PC-9 (cell line): ENCODE measurements around the gene TBCB. TPM values are rescaled to one million over a fixed set of nuclear protein-coding genes. Genes with fewer than 3 reads are reported as not detected.

Source experiments
- BruUV-seq: library from RNA; stranded (reverse); fragments of 400-500 nt; replicated peaks from 2 replicates; lab custom pipeline; 2021; lab: Mats Ljungman, UMichigan
- CTCF ChIA-PET: fragments of 300-600 bp; sonication (Branson Sonifier 250); formaldehyde crosslinking; loops from one replicate; lab custom pipeline; 2022; ENCODE audit warnings: antibody characterized with exemption; lab: Charles Lee
- POLR2A ChIA-PET: fragments of 300-600 bp; sonication (Branson Sonifier 250); formaldehyde crosslinking; loops from one replicate; lab custom pipeline; 2022; ENCODE audit warnings: antibody characterized with exemption; ENCODE audit not compliant: unreplicated experiment; lab: Charles Lee
- DNase-seq, 2 experiments: peaks; one replicate each; pipeline versions ENCODE4 v3.0.0 to v3.0.0-alpha.2; 2015 to 2022; ENCODE audit warnings: mixed read lengths in 1 of 2
- H2AFZ ChIP-seq: fragments of 200-600 bp; sonication (generic); 2 replicates; pipeline ENCODE4 v1.8.1; 2017; ENCODE audit warnings: antibody characterized with exemption
- H3F3A ChIP-seq: fragments of 200-600 bp; sonication (generic); 2 replicates; pipeline ENCODE4 v1.8.1; 2017; ENCODE audit warnings: antibody characterized with exemption, mild to moderate bottlenecking, low read depth; ENCODE audit not compliant: insufficient read depth
- H3K27ac ChIP-seq: fragments of 200-600 bp; sonication (generic); 2 replicates; pipeline ENCODE4 v1.6.1; 2016; ENCODE audit warnings: mixed run types
- H3K27me3 ChIP-seq: fragments of 200-600 bp; sonication (generic); 2 replicates; pipeline ENCODE4 v1.6.1; 2016; ENCODE audit warnings: low read depth, mixed run types; ENCODE audit not compliant: insufficient read depth
- H3K36me3 ChIP-seq: fragments of 200-600 bp; sonication (generic); 2 replicates; pipeline ENCODE4 v1.6.1; 2016; ENCODE audit warnings: low read depth, mixed run types
- H3K4me1 ChIP-seq: fragments of 200-600 bp; sonication (generic); replicated peaks from 2 replicates; pipeline ENCODE4 v1.6.1; 2016; ENCODE audit warnings: mixed run types; ENCODE audit not compliant: insufficient read depth
- H3K4me2 ChIP-seq: fragments of 200-600 bp; sonication (generic); 2 replicates; pipeline ENCODE4 v1.6.1; 2017; ENCODE audit warnings: mixed run types
- H3K4me3 ChIP-seq: fragments of 200-600 bp; sonication (generic); 2 replicates; pipeline ENCODE4 v1.6.1; 2016; ENCODE audit warnings: mixed run types
- H3K79me2 ChIP-seq: fragments of 200-600 bp; sonication (generic); 2 replicates; pipeline ENCODE4 v1.6.1; 2017; ENCODE audit warnings: low read depth, mixed run types
- H3K9me2 ChIP-seq: fragments of 200-600 bp; sonication (generic); 2 replicates; pipeline ENCODE4 v1.8.1; 2017; ENCODE audit warnings: mild to moderate bottlenecking; ENCODE audit not compliant: insufficient read depth
- H3K9me3 ChIP-seq: fragments of 200-600 bp; sonication (generic); 2 replicates; pipeline ENCODE4 v1.8.1; 2016; ENCODE audit warnings: low read depth; ENCODE audit not compliant: insufficient read depth
- H4K20me1 ChIP-seq: fragments of 200-600 bp; sonication (generic); 2 replicates; pipeline ENCODE4 v1.8.1; 2017; ENCODE audit not compliant: insufficient read depth
- EZH2 ChIP-seq: fragments of 200-600 bp; sonication (generic); IDR thresholded peaks from 2 replicates; pipeline ENCODE4 v1.8.0; 2017; ENCODE audit warnings: antibody characterized with exemption, low read depth
- intact Hi-C: fragments of 100-400 bp; cut with micrococcal nuclease; formaldehyde crosslinking; loops from one replicate; pipeline ENCODE4 v1.10.0; 2022; ENCODE audit not compliant: unreplicated experiment
- total RNA-seq: library from RNA; stranded (reverse); gene quantifications from 2 replicates; pipeline ENCODE4 v1.2.3, GENCODE V29; 2021
- TF ChIP-seq, protein P1 (sequence below): fragments of 200-600 bp; sonication (generic); conservative IDR thresholded peaks from 2 replicates; pipeline ENCODE4 v1.6.1; 2017; ENCODE audit warnings: mixed run types, antibody characterized with exemption, mild to moderate bottlenecking, moderate library complexity

The TBCB gene
- total RNA-seq, 1 experiment from 2014 or later = 126 TPM

DNA sequence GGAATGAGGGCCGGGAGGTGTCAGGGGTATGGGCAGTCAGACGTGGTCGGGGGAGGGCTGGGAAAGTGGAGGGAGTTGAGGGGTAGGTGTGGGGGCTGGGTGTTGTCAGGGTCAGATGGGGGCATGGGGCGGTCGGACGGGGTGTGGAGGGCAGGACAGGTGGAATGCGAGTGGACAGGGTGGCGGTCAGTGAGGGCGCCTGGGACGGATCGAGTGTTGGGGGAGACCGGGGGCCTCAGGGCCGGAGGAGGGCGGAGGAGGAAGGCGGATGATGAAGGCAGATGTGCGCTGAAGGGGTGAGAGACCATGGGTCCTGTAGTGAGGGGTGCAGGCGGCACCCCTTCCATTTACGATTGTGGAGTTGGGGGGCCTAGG, 5.7 kb downstream of the TBCB start:
- no peak overlapping the region for H3K4me2 ChIP-seq
- no peak for DNase-seq
- H3K27ac ChIP-seq = no peak overlapping the region
- H3F3A ChIP-seq = peaks cover 8% of the 10 kb centered on the region; the same call in 1 of the 2 replicates
- CTCF ChIA-PET = no interaction called here
- H3K79me2 ChIP-seq = peaks cover 7% of the 10 kb centered on the region
- intact Hi-C loops = no loop called here
- BruUV-seq = no TSS peak
- no peak overlapping the region for H2AFZ ChIP-seq
- H3K4me1 ChIP-seq = peaks cover 6% of the 10 kb centered on the region
- H3K36me3 ChIP-seq = no peaks in the 10 kb centered on the region
- POLR2A ChIA-PET = no interaction called here
- TF ChIP-seq EZH2 = no peak
- TF ChIP-seq, protein P1, sequence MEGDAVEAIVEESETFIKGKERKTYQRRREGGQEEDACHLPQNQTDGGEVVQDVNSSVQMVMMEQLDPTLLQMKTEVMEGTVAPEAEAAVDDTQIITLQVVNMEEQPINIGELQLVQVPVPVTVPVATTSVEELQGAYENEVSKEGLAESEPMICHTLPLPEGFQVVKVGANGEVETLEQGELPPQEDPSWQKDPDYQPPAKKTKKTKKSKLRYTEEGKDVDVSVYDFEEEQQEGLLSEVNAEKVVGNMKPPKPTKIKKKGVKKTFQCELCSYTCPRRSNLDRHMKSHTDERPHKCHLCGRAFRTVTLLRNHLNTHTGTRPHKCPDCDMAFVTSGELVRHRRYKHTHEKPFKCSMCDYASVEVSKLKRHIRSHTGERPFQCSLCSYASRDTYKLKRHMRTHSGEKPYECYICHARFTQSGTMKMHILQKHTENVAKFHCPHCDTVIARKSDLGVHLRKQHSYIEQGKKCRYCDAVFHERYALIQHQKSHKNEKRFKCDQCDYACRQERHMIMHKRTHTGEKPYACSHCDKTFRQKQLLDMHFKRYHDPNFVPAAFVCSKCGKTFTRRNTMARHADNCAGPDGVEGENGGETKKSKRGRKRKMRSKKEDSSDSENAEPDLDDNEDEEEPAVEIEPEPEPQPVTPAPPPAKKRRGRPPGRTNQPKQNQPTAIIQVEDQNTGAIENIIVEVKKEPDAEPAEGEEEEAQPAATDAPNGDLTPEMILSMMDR = no peak
- H3K4me3 ChIP-seq = no peak overlapping the region
- no peaks in the 10 kb centered on the region for H3K9me2 ChIP-seq
- no peaks in the 10 kb centered on the region for H3K9me3 ChIP-seq
- H3K27me3 ChIP-seq = no peaks in the 10 kb centered on the region
- H4K20me1 ChIP-seq = no peaks in the 10 kb centered on the region

DNA sequence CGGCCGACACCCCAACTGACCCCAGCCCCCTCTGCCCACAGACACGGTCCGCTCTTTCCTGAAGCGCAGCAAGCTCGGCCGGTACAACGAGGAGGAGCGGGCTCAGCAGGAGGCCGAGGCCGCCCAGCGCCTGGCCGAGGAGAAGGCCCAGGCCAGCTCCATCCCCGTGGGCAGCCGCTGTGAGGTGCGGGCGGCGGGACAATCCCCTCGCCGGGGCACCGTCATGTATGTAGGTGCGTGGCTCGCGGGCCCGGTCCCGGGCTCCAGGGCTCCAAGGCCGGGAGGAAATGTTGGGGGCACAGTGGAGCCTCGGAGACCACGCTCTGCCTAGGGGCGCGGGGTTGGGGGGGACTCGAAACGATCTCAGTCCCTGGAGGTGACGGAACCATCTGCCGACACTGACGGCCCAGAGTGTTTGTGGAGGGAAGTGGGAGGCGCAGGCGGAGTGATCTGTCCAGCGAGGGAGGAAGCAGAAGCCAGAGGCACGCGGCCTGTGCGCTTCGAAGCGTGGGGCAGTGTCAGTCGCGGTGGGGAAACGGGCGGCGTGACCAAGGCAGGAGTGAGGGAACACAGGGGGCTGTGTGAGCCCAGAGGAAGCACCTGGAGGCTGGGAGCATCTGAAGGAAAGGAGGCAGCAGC, 6.3 kb downstream of the TBCB start:
- POLR2A ChIA-PET = no interaction called here
- H3K4me2 ChIP-seq = no peak overlapping the region
- H3K27ac ChIP-seq = no peak overlapping the region
- no peak overlapping the region for H2AFZ ChIP-seq
- CTCF ChIA-PET = no interaction called here
- H3K9me3 ChIP-seq = no peaks in the 10 kb centered on the region
- DNase-seq = no peak
- H3K4me1 ChIP-seq = no peaks in the 10 kb centered on the region
- peaks cover under 1% of the 10 kb centered on the region; the same call in 1 of the 2 replicates for H3K79me2 ChIP-seq
- no peaks in the 10 kb centered on the region for H4K20me1 ChIP-seq
- peaks cover 2% of the 10 kb centered on the region; the same call in 1 of the 2 replicates for H3F3A ChIP-seq
- no TSS peak for BruUV-seq
- H3K9me2 ChIP-seq = no peaks in the 10 kb centered on the region
- no peak overlapping the region for H3K4me3 ChIP-seq
- H3K36me3 ChIP-seq = no peaks in the 10 kb centered on the region
- H3K27me3 ChIP-seq = no peaks in the 10 kb centered on the region
- TF ChIP-seq EZH2 = no peak
- TF ChIP-seq, protein P1 = no peak
- intact Hi-C loops = no loop called here

DNA sequence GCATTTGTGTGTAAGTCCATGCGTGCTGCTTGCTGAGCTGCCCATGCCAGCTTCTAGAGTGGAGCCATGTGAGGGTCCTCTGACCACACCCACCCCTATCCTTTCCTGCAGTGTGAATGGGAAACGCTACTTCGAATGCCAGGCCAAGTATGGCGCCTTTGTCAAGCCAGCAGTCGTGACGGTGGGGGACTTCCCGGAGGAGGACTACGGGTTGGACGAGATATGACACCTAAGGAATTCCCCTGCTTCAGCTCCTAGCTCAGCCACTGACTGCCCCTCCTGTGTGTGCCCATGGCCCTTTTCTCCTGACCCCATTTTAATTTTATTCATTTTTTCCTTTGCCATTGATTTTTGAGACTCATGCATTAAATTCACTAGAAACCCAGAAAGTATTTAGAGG, 10.3 kb downstream of the TBCB start:
- Histone ChIP-seq H4K20me1 (no peaks in the 10 kb centered on the region), H3K27ac (no peak overlapping the region), H3K4me2 (no peak overlapping the region), H3K4me1 (peaks cover 12% of the 10 kb centered on the region; the same call in 1 of the 2 replicates), H3K9me2 (no peaks in the 10 kb centered on the region), H3F3A (peaks cover 26% of the 10 kb centered on the region), H3K27me3 (no peaks in the 10 kb centered on the region), H2AFZ (no peak overlapping the region), H3K4me3 (no peak overlapping the region), H3K36me3 (no peaks in the 10 kb centered on the region), H3K79me2 (no peaks in the 10 kb centered on the region), H3K9me3 (0 out of 2 replicates have a peak, but pooled peaks cover 3% of the 10 kb centered on the region)
- no peak for DNase-seq
- TF ChIP-seq EZH2 = no peak
- TF ChIP-seq, protein P1 = no peak
- BruUV-seq = no TSS peak
- intact Hi-C loops = loop anchor here (5.0 kb wide), 4 partner anchors 128 to 672 kb away; partner anchors contain the start of genes SDHAF1, ZNF529 and ZNF566
- POLR2A ChIA-PET = no interaction called here
- CTCF ChIA-PET = no interaction called here
